ENCODE measurements around the gene RAD54L. TPM values are rescaled to one million over a fixed set of nuclear protein-coding genes. Genes with fewer than 3 reads are reported as not detected.

RAD54L gene
- polyA plus RNA-seq, 1 donor from 2014 or later, result 1.1 TPM

DNA sequence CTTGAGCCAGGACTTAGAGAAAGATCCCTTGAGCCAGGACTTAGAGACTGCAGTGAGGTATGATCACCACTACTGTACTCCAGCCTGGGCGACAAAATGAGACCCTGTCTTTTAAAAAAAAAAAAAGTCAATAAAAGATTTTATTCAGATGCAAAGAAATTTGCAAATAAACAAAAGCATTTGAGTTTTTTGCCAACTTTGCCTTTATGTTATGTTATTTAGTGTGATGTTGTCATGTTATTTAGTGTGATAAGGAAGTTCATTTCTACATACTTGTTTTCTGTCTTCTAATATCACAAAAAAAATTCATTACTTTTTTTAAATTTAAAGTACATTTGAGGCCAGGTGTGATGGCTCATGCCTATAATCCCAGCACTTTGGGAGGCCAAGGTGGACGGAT lies 9.0 kb downstream of the RAD54L start:
- TF ChIP-seq, protein P1, sequence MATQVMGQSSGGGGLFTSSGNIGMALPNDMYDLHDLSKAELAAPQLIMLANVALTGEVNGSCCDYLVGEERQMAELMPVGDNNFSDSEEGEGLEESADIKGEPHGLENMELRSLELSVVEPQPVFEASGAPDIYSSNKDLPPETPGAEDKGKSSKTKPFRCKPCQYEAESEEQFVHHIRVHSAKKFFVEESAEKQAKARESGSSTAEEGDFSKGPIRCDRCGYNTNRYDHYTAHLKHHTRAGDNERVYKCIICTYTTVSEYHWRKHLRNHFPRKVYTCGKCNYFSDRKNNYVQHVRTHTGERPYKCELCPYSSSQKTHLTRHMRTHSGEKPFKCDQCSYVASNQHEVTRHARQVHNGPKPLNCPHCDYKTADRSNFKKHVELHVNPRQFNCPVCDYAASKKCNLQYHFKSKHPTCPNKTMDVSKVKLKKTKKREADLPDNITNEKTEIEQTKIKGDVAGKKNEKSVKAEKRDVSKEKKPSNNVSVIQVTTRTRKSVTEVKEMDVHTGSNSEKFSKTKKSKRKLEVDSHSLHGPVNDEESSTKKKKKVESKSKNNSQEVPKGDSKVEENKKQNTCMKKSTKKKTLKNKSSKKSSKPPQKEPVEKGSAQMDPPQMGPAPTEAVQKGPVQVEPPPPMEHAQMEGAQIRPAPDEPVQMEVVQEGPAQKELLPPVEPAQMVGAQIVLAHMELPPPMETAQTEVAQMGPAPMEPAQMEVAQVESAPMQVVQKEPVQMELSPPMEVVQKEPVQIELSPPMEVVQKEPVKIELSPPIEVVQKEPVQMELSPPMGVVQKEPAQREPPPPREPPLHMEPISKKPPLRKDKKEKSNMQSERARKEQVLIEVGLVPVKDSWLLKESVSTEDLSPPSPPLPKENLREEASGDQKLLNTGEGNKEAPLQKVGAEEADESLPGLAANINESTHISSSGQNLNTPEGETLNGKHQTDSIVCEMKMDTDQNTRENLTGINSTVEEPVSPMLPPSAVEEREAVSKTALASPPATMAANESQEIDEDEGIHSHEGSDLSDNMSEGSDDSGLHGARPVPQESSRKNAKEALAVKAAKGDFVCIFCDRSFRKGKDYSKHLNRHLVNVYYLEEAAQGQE (IDR thresholded peaks at IDR 0.05; ENCODE audit: borderline replicate concordance), result no peak
- TF ChIP-seq SMC3 (conservative IDR thresholded peaks at IDR 0.05; ENCODE audit: poor library complexity), result no peak
- TF ChIP-seq EP300 (conservative IDR thresholded peaks at IDR 0.05; ENCODE audit: poor library complexity, severe bottlenecking), result no peak
- TF ChIP-seq MXI1 (conservative IDR thresholded peaks at IDR 0.05; ENCODE audit: poor library complexity, severe bottlenecking), result no peak
- no peak for TF ChIP-seq TAF1 (IDR thresholded peaks at IDR 0.05; ENCODE audit: low read depth)
- no peak for TF ChIP-seq POLR2AphosphoS5 (IDR thresholded peaks at IDR 0.05)
- TF ChIP-seq, protein P2, sequence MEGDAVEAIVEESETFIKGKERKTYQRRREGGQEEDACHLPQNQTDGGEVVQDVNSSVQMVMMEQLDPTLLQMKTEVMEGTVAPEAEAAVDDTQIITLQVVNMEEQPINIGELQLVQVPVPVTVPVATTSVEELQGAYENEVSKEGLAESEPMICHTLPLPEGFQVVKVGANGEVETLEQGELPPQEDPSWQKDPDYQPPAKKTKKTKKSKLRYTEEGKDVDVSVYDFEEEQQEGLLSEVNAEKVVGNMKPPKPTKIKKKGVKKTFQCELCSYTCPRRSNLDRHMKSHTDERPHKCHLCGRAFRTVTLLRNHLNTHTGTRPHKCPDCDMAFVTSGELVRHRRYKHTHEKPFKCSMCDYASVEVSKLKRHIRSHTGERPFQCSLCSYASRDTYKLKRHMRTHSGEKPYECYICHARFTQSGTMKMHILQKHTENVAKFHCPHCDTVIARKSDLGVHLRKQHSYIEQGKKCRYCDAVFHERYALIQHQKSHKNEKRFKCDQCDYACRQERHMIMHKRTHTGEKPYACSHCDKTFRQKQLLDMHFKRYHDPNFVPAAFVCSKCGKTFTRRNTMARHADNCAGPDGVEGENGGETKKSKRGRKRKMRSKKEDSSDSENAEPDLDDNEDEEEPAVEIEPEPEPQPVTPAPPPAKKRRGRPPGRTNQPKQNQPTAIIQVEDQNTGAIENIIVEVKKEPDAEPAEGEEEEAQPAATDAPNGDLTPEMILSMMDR (IDR thresholded peaks at IDR 0.05; ENCODE audit: poor library complexity, severe bottlenecking), result no peak
- no peak for TF ChIP-seq RAD21 (conservative IDR thresholded peaks at IDR 0.05)
- Histone ChIP-seq H3K36me3 (ENCODE audit: insufficient read depth, low read length) (no peaks in the 10 kb centered on the region), H4K20me1 (ENCODE audit: insufficient read depth) (no peaks in the 10 kb centered on the region), H3K9me2 (ENCODE audit: insufficient read depth, low read length) (no peaks in the 10 kb centered on the region), H3K27ac (ENCODE audit: low read length) (no peak overlapping the region), H3K4me2 (ENCODE audit: low read length) (no peak overlapping the region), H3K9ac (ENCODE audit: low read length) (no peak overlapping the region), H3K4me3 (ENCODE audit: low read length) (no peak overlapping the region), H3F3A (ENCODE audit: insufficient read depth, low read length, poor library complexity, severe bottlenecking) (no peaks in the 10 kb centered on the region), H3K9me3 (ENCODE audit: low read length) (no peaks in the 10 kb centered on the region), H3K27me3 (ENCODE audit: insufficient read depth, low read depth, low read length) (no peaks in the 10 kb centered on the region), H3K79me2 (replicated peaks; ENCODE audit: insufficient read depth, low read length) (no peaks in the 10 kb centered on the region), H2AFZ (ENCODE audit: low read depth, low read length) (no peak overlapping the region)

DNA sequence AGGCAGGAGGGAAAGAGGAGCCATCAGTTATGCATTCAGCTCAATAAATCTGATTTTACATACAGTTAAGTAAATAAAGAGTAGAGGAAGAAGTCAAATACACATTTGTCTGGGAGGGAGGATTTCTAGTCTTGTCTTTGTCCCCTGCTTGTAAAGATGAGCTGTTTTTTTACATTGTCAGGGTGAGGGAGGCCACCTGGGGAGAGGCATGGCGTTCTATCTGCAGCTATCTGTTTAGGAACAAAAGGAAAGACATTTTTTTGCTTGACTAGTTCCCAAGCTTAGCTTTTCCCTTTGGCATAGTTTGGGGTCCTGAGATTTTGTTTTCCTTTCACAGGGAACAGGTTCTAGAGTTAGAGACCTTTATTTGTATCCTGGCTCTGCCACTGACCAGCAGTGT lies 14.9 kb downstream of the RAD54L start:
- Histone ChIP-seq H3F3A (ENCODE audit: insufficient read depth, low read length, poor library complexity, severe bottlenecking) (no peaks in the 10 kb centered on the region), H4K20me1 (ENCODE audit: insufficient read depth) (no peaks in the 10 kb centered on the region), H3K36me3 (ENCODE audit: insufficient read depth, low read length) (no peaks in the 10 kb centered on the region), H3K4me2 (ENCODE audit: low read length) (no peak overlapping the region), H2AFZ (ENCODE audit: low read depth, low read length) (no peak overlapping the region), H3K27ac (ENCODE audit: low read length) (no peak overlapping the region), H3K27me3 (ENCODE audit: insufficient read depth, low read depth, low read length) (no peaks in the 10 kb centered on the region), H3K9me3 (ENCODE audit: low read length) (no peaks in the 10 kb centered on the region), H3K9ac (ENCODE audit: low read length) (no peak overlapping the region), H3K9me2 (ENCODE audit: insufficient read depth, low read length) (no peaks in the 10 kb centered on the region), H3K79me2 (replicated peaks; ENCODE audit: insufficient read depth, low read length) (no peaks in the 10 kb centered on the region), H3K4me3 (ENCODE audit: low read length) (no peak overlapping the region)
- TF ChIP-seq EZH2 (IDR thresholded peaks at IDR 0.05; ENCODE audit: borderline replicate concordance, insufficient read depth, low read length, poor library complexity, severe bottlenecking) (no peak), MXI1 (conservative IDR thresholded peaks at IDR 0.05; ENCODE audit: poor library complexity, severe bottlenecking) (no peak), RAD21 (conservative IDR thresholded peaks at IDR 0.05) (no peak), EP300 (conservative IDR thresholded peaks at IDR 0.05; ENCODE audit: poor library complexity, severe bottlenecking) (no peak), TAF1 (IDR thresholded peaks at IDR 0.05; ENCODE audit: low read depth) (no peak), POLR2AphosphoS5 (IDR thresholded peaks at IDR 0.05) (no peak), SMC3 (conservative IDR thresholded peaks at IDR 0.05; ENCODE audit: poor library complexity) (no peak)
- TF ChIP-seq, protein P2 (IDR thresholded peaks at IDR 0.05; ENCODE audit: poor library complexity, severe bottlenecking), result no peak
- TF ChIP-seq, protein P1 (IDR thresholded peaks at IDR 0.05; ENCODE audit: borderline replicate concordance), result no peak
